ENCODE results near the gene GSTA3.

- TF ChIP-seq CTCF (IDR thresholded peaks at IDR 0.05; ENCODE audit: borderline replicate concordance, extremely low read depth, low read length, poor library complexity, severe bottlenecking) (no peak), EZH2 (IDR thresholded peaks at IDR 0.05; ENCODE audit: borderline replicate concordance, low read depth, low read length, severe bottlenecking) (no peak)
Observed at GRCh38 chr6:52876056-52876787, 33.3 kb downstream of the GSTA3 start.
